ENCODE measurements around the gene SMIM14. TPM values are rescaled to one million over a fixed set of nuclear protein-coding genes. Genes with fewer than 3 reads are reported as not detected.

SMIM14 gene
- total and polyA plus RNA-seq, 9 of the 15 experiments (the other 6 are each of a cell fraction or from before 2014, with no cell fraction given): 0.98 to 3.7 (median 2.2) TPM

DNA sequence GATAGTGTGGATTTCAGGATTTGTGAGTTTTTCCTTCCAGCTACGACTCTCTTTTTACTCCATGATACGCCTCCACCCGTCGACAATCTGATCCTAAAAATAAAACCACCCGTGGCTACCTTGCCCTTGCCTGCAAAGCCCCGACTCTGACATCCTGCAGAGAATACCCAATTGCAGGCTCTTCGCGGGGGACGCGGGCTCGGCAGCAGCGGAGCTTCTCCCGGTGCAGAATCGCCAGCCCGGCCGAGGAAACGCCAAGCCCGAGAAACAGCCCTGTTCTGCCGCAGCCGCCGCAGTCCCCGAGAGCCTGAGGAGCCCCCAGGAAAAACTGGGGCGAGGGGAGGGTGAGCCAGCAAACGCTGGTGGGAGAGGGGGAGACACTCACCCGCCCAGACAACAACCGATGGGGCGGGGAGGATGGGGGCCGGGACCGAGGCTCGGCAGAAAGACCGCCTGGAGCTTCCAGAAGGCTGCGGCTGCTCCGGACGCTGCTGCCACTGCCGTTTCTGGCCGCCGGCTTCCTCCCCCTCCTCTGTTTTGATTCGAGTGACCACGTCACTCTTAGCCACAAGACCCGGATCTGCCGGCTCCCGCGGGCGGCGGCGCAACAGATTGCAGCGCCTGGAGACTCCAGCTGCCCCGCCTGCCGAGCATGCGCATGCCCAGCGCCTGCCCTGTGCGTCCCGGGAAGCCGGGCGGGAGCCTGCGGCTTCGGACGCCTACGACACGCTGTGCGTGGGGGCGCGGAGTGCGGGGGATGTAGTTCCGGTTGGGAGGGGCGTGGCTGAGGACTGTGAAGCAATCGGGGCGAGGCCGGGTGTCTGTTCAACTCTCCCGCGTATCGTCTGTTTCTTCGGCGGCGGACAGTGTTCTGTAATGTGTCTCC is at the start of gene SMIM14 (continued):
- TF ChIP-seq, protein P1, sequence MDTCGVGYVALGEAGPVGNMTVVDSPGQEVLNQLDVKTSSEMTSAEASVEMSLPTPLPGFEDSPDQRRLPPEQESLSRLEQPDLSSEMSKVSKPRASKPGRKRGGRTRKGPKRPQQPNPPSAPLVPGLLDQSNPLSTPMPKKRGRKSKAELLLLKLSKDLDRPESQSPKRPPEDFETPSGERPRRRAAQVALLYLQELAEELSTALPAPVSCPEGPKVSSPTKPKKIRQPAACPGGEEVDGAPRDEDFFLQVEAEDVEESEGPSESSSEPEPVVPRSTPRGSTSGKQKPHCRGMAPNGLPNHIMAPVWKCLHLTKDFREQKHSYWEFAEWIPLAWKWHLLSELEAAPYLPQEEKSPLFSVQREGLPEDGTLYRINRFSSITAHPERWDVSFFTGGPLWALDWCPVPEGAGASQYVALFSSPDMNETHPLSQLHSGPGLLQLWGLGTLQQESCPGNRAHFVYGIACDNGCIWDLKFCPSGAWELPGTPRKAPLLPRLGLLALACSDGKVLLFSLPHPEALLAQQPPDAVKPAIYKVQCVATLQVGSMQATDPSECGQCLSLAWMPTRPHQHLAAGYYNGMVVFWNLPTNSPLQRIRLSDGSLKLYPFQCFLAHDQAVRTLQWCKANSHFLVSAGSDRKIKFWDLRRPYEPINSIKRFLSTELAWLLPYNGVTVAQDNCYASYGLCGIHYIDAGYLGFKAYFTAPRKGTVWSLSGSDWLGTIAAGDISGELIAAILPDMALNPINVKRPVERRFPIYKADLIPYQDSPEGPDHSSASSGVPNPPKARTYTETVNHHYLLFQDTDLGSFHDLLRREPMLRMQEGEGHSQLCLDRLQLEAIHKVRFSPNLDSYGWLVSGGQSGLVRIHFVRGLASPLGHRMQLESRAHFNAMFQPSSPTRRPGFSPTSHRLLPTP (IDR thresholded peaks at IDR 0.05; ENCODE audit: borderline replicate concordance, extremely low read depth, insufficient read length): no peak
- TF ChIP-seq PYGO2 (tag; IDR thresholded peaks at IDR 0.05) (no peak), RAD51 (IDR thresholded peaks at IDR 0.05; ENCODE audit: borderline replicate concordance, low read depth) (no peak), CXXC5 (CRISPR knock-in tag; IDR thresholded peaks at IDR 0.05) (peak; percentile 100), STAT5B (CRISPR knock-in tag; IDR thresholded peaks at IDR 0.05) (no peak), ZNF175 (CRISPR knock-in tag; IDR thresholded peaks at IDR 0.05; ENCODE audit: low read depth) (no peak), SPI1 (IDR thresholded peaks at IDR 0.05; ENCODE audit: borderline replicate concordance, low read depth, low read length) (0 out of 2 replicates have a peak, but pooled peaks have one; percentile 2), PRMT5 (CRISPR knock-in tag; IDR thresholded peaks at IDR 0.05) (no peak), HIVEP1 (CRISPR knock-in tag; IDR thresholded peaks at IDR 0.05) (no peak), NFXL1 (CRISPR knock-in tag; IDR thresholded peaks at IDR 0.05) (no peak), ELF1 (tag; IDR thresholded peaks at IDR 0.05) (peak; percentile 82), BRD9 (IDR thresholded peaks at IDR 0.05; ENCODE audit: low read depth, partially characterized antibody) (no peak), KAT8 (IDR thresholded peaks at IDR 0.05; ENCODE audit: low read depth) (no peak)
- TF ChIP-seq, protein P2, sequence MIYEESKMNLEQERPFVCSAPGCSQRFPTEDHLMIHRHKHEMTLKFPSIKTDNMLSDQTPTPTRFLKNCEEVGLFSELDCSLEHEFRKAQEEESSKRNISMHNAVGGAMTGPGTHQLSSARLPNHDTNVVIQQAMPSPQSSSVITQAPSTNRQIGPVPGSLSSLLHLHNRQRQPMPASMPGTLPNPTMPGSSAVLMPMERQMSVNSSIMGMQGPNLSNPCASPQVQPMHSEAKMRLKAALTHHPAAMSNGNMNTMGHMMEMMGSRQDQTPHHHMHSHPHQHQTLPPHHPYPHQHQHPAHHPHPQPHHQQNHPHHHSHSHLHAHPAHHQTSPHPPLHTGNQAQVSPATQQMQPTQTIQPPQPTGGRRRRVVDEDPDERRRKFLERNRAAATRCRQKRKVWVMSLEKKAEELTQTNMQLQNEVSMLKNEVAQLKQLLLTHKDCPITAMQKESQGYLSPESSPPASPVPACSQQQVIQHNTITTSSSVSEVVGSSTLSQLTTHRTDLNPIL (CRISPR knock-in tag; IDR thresholded peaks at IDR 0.05): no peak
- TF ChIP-seq, protein P3, sequence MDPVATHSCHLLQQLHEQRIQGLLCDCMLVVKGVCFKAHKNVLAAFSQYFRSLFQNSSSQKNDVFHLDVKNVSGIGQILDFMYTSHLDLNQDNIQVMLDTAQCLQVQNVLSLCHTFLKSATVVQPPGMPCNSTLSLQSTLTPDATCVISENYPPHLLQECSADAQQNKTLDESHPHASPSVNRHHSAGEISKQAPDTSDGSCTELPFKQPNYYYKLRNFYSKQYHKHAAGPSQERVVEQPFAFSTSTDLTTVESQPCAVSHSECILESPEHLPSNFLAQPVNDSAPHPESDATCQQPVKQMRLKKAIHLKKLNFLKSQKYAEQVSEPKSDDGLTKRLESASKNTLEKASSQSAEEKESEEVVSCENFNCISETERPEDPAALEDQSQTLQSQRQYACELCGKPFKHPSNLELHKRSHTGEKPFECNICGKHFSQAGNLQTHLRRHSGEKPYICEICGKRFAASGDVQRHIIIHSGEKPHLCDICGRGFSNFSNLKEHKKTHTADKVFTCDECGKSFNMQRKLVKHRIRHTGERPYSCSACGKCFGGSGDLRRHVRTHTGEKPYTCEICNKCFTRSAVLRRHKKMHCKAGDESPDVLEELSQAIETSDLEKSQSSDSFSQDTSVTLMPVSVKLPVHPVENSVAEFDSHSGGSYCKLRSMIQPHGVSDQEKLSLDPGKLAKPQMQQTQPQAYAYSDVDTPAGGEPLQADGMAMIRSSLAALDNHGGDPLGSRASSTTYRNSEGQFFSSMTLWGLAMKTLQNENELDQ (CRISPR knock-in tag; IDR thresholded peaks at IDR 0.05; ENCODE audit: borderline replicate concordance): no peak
- TF ChIP-seq, protein P4, sequence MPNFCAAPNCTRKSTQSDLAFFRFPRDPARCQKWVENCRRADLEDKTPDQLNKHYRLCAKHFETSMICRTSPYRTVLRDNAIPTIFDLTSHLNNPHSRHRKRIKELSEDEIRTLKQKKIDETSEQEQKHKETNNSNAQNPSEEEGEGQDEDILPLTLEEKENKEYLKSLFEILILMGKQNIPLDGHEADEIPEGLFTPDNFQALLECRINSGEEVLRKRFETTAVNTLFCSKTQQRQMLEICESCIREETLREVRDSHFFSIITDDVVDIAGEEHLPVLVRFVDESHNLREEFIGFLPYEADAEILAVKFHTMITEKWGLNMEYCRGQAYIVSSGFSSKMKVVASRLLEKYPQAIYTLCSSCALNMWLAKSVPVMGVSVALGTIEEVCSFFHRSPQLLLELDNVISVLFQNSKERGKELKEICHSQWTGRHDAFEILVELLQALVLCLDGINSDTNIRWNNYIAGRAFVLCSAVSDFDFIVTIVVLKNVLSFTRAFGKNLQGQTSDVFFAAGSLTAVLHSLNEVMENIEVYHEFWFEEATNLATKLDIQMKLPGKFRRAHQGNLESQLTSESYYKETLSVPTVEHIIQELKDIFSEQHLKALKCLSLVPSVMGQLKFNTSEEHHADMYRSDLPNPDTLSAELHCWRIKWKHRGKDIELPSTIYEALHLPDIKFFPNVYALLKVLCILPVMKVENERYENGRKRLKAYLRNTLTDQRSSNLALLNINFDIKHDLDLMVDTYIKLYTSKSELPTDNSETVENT (CRISPR knock-in tag; IDR thresholded peaks at IDR 0.05): 0 out of 2 replicates have a peak, but pooled peaks have one; percentile 35
- TF ChIP-seq, protein P5, sequence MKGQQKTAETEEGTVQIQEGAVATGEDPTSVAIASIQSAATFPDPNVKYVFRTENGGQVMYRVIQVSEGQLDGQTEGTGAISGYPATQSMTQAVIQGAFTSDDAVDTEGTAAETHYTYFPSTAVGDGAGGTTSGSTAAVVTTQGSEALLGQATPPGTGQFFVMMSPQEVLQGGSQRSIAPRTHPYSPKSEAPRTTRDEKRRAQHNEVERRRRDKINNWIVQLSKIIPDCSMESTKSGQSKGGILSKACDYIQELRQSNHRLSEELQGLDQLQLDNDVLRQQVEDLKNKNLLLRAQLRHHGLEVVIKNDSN (CRISPR knock-in tag; IDR thresholded peaks at IDR 0.05): no peak

All from K562 (cell line).